Muscle of arm (tissue), 12 donors: ENCODE measurements around the gene KCNQ2. TPM values are rescaled to one million over a fixed set of nuclear protein-coding genes. Genes with fewer than 3 reads are reported as not detected.

Experiments
- DNase-seq: peaks from one replicate; pipeline ENCODE4 v3.0.0-alpha.2; 2013
- polyA plus RNA-seq, 12 donors: library from polyadenylated mRNA; unstranded; fragments of 120-200 nt; gene quantifications; one replicate each; pipeline ENCODE4 v1.2.1, GENCODE V29; 2013; ENCODE audit not compliant: insufficient read length in 12 of 12

KCNQ2 gene
- polyA plus RNA-seq, 12 donors: 1.6 to 5.4 (median 2.9) TPM; not detected in 1

DNA sequence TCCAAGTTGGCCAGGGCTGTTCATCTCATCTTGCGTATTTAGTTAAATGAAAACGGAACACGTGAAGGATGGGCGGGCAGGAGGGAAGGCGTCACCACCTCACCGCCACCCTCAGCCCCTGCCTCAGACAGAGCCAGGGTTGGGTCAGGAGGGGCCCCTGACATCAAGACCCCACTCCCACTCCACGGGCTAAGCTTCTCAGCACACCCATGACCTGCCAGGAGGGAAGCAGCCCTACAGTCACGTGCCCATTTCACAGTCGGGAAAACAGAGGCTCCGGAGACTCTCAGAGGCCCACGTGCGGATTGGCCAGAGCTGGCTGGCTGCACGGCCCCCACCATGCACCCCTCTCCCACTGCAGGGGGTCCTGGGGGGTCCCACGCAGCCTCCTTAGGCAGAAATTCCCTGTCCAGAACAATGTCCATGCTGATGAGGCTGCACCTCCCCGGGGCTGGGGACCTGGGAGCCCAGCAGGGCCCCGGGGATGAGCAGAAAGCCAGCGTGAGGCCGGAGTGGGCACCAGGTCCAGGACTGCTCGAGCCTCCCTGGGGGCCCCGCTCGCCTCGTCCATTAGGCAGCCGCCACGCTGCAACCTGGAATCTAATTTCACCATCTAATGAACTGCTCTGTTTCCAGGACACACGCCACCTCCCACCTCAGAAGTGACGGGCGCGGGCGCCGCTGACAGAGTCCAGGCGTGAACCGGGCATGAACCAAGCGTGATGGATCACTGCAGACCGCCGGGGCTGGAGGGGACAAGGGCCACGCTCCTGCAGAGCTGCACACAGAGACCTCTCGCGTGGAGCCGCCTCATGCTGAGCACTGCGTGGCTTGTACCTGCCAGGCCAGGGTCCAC is 15.8 kb downstream of the KCNQ2 start:
- DNase-seq: no peak

- DNase-seq: no peak
These were observed 16.9 kb downstream of the KCNQ2 start for GRCh38 chr20:63455568-63455859.

DNA sequence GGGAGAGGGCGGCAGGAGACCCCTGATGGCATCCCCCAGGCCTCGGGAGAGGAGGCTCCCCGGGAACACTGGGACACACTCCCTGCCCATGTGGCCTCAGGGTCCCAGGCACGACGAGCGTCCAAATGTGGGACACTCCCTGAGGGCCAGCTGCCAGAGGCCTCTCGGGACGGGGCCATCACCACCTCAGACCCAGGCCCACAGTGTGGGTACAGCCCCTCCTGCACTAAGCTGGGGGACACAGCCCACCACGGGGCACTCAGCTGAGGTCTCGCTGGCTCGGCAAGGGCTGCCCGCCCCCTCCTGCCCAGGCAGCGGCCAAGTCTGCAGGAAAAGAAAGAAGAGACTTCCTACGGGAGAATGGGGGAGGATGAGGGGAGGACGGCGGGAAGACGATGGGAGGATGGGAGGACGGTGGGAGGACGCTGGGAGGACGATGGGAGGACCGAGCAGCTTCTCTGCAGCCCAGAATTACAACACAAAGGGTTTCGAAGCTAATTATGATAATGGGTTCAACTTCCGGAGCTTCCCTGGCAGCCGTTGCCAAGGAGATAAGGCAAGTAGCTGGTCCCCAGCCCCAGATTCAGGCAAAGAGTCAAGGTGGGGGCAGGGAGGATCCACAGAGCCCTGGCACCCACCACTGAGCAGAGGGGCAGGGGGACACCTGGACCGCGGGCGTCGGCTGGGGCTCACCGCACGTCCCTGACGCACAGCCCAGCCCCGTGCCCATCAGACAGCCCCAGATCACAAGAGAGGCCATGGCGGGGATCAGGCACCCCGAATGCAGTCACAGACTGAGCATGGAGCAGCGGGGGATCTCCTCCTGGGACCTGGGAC is 17.5 kb downstream of the KCNQ2 start:
- no peak for DNase-seq

DNA sequence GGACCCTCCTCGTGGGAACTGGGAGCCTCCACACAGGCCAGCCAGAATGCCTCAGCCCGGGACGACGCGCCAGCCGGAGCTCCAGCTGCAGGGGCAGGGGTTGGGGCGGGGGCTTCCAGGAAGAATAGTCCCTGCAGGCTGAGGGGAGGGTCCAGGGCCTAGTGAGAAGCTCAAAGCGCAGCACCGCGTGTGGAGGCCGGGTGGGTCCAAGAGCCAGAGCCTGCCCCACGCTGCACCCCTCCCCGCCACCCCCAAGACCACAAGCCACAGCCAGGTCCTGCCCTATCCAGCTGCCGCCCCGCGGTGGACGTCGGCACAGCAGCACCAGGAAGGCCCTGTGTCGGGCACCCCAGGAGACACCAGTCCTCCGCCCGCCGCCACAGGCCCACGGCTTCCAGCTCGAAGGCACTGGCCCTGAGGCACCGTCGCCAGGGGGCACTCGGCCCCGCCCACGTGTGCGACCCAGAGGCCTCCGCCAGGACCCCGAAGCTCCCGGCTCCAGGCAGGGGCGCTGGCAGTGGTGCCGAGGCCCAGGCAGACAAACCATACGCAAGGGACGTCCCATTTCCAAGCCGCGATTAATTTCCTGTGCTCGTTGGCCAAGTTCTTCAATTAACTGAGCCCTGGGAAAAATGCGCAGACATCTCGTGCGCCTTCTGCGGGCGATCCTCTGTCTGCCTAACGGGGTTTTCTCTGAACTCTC is 19.5 kb downstream of the KCNQ2 start:
- DNase-seq: no peak

GRCh38 chr20:63452341-63452740 is 20.1 kb downstream of the KCNQ2 start:
- no peak for DNase-seq

DNA sequence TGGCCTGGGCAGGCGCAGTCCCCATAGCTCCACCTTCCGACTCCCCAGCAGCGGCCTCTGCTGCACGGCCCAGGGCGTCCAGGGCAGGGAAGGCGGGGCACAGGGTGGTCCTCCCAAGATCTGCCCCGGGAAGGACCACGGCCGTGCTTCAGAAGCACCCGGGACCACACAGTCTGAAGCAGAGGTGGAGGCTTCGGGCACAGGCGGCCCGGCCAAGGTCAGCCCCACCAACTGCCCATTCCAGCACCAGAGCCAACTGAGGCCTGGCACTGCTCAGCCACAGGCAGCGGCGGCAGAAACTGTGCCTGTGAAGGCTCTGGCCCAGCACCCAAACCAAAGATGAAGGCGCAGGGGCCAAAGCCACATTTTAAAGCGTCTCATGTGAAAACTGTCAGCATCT is 20.6 kb downstream of the KCNQ2 start:
- no peak for DNase-seq

DNA sequence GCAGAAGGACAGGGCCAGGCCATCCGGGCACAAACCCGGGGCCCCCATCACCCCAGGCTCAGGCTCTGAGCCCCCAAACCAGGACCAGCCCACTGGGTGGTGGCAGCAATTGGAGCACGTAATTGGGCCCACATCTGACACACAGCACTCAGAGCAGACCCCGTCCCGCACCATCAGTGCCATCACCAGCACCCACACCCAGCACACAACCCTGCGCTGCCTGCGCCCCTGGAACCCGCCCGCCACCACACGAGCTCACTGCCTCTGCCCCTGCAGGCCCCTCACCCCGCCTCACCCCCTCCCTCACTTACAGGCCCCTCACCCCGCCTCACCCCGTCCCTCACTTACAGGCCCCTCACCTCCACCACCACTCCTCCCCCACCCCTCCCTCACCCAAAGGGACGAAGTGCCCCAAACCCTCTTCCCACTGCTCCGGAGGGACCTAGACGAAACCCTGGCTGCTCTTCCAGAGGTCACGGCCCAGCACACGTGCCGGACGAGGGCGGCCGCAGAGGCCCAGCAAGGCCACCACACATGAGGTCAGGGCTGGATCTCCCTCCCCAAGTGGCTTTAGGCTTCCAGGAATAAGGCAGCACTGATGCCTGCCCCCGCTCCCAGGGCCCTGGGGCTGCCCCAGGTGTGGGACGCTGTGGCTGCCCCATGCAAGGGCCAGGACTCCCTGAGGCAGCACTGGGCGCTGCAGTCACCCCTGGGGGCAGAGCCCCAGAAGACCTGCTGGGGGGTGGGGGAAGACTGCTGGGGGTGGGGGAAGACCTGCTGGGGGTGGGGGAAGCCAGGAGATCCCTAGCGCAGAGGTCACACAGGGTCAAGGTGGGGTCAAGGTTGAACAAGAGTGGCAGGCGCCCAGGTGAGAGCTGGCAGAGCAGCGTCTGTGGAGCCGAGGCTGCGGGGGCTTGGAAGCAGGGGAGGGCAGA is 22.4 kb downstream of the KCNQ2 start:
- no peak for DNase-seq

- no peak for DNase-seq
These were observed 23.4 kb downstream of the KCNQ2 start for GRCh38 chr20:63449025-63449424.

DNA sequence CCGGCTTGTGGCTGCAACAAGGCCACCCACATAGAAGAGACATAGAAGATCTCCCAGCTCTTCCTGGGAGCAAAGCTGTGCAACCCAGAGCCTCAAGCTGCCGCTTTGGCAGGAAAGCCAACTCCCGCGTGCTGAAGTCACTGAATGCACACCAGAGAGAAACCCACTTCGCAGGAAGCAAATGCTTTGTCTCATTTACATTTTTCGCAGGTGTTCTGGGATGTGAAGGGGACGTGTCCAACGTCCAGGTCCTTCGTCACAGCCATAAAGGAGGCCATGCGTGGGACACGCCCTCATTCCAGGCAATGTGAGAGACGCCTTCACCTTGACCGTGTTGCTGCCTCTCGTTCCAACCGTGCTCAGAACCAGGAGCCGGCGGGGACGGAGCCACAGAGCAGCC is 24.4 kb downstream of the KCNQ2 start:
- no peak for DNase-seq

DNA sequence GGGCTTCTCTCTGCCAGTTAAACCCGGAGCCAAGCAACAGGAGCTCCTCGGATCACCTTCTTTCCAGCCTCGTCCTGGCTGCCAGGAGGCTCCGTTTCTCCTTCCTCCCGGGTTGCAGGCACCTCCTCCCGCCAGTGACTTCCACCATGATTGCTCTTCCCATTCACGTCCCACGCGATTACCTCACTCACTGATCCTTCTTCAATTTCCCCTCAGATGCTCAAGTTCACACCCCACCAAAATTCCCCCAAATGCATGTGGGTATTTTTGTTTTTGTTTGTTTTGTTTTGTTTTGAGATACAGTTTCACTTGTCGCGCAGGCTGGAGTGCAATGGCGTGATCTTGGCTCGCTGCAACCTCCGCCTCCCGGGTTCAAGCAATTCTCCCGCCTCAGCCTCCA is 25.1 kb downstream of the KCNQ2 start:
- no peak for DNase-seq

DNA sequence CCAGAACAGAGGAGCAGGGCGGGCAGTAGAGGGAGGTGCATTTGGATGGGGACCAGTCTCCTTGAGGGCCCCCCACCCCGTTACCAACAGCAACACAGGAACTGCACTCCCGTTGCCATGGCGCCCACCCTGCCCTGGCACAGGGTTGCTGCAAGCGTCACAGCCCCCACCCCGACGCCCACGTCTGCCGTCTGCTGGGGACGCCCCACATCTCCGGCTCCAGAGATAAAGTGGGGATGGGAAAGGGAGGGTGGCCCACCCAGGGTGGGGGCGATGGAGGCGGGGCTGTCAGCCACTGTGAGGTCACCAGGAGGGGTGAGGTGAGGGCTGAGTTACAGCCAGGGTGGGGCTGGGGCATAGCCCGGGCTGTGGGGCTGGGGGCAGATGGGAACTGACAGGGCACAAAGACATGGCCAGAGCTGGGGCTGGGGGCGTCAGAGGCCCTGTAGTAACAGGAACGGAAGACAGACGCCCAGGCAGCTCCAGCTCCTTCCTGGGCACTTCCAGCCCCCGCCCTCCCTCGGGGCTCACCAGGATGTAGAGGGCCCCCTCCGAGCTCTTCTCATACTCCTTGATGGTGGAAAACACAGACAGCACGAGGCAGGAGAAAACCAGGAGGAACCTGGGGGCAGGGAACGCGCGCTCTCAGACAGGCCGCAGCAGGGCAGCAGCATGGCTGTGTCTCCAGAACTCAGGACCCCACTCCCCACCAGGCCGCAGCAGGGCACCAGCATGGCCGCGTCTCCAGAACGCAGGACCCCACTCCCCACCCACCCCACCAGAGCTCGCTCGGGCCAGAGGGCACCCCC is 26.0 kb downstream of the KCNQ2 start:
- DNase-seq: no peak

- no peak for DNase-seq
These were observed 27.2 kb downstream of the KCNQ2 start for GRCh38 chr20:63445075-63445734.

- DNase-seq: no peak
These were observed 27.9 kb downstream of the KCNQ2 start for GRCh38 chr20:63444548-63444947.

GRCh38 chr20:63443606-63444395 is 28.7 kb downstream of the KCNQ2 start:
- DNase-seq: no peak

DNA sequence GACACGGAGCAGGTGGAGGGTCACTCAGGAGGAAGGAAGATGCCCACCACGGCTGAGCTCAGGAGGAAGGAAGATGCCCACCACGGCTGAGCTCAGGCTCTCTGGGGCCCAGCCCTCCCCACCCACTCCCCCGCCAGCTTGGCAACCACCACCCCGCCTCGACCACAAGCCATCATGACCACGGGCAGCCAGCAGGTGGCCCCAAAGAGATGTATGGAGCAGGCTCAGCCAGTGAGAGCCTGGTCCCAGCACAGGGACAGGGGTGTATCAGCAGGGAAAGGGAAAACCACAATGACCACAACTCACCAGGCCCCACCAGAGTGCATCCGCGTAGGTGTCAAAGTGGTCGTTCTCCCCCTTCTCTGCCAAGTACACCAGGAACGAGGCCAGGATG is 30.4 kb downstream of the KCNQ2 start:
- DNase-seq: no peak

DNA sequence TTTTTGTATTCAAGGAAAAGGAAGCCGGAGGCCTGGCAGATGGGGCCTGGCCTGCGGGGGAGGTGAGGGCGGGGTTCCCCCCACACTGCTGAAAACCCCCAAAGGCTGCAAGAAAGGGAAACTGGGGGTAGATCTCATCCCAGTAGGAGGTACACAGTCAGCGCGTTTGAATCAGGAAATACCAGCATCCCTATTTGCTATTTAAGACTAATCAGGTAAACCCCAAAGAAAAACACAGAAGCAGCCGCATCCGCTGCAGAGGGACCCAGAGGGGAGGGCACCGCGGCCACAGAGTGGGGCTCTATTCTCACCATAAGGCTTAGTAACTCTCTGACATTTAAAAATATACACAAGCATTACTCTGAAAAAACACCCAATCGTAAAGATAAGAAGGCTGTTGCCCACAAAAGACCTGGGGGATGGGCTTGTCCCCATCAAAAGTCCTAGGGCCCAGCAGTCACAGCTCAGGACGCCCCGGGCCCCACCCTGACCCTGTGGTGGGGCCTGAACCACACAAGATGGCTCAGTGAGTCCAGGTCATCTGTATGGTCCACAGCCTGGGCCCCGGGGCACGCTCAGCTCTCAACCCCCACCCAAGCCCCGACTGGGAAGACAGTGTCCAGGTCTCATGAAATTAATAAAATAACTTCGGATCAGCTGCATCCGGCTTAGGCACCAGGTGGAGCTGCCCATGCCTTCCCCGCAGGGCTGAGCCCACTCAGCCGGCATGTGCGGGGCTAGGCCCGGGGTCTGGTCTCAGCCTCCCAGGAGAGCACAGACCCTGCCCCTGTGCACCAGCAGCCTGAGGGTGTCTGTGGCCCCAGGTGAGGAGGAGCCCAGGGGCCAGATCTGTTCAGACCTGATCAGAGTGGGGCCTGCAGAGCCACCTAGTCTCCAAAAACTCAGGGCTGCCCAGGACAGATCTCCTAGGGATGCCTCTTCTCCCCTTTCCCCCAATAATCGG is 31.0 kb downstream of the KCNQ2 start:
- DNase-seq: no peak

DNA sequence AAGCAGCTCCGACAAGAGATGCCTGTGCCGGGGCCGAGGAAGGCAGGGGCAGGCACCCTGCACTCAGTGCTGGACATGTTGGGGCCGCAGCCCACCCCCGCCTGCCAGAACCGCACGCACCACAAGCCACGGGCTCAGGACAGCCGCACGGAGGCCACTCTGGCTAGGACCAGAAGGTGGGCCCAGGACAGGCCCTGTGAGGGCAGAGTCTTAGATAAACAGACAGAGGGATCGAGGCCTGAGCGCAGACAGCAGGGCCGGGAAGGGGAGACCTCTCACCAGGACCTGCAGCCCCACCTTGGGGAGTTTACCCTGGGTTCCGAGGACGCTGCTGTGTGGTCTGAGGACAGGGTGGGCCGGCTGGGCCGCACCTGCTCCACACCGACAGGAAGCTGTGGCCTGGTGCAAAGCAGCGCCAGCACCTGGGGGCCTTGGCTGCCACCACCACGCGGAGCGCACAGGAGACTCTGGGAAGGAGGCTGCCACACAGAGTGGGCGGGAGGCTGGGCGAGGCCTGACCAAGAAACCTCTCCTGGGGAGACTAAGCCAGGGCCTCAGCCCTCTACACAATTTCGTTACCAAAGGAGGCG is 32.0 kb downstream of the KCNQ2 start:
- no peak for DNase-seq

GRCh38 chr20:63439866-63440265 is 32.6 kb downstream of the KCNQ2 start:
- DNase-seq: no peak
